Endothelial cell of hepatic sinusoid (primary cell): Measurements from ENCODE around the gene DIP2B.
"Not testable (repeated sequence)": the region's sequence is repeated elsewhere in the genome, so short reads cannot be mapped to it uniquely, and the experiment has no call there.

ENCODE experiments used
- in situ Hi-C: cut with HindIII; loops from 2 replicates; pipeline ENCODE4 v1.10.0; 2017; ENCODE audit warnings: low sequenced_read_pairs

DIP2B gene

GRCh38 chr12:50666023-50666422 is 161.2 kb downstream of the DIP2B start:
- in situ Hi-C loops, result no loop called here

GRCh38 chr12:50672158-50672557 is 167.4 kb downstream of the DIP2B start:
- in situ Hi-C loops, result no loop called here

- in situ Hi-C loops, result no loop called here
Measured at GRCh38 chr12:50676756-50677155, 172.0 kb downstream of the DIP2B start.

- in situ Hi-C loops, result no loop called here
Measured at GRCh38 chr12:50677858-50678257, 173.1 kb downstream of the DIP2B start.

GRCh38 chr12:50678650-50679365 is 174.0 kb downstream of the DIP2B start:
- in situ Hi-C loops, result no loop called here

GRCh38 chr12:50679612-50680011 is 174.8 kb downstream of the DIP2B start:
- in situ Hi-C loops, result no loop called here

GRCh38 chr12:50681064-50681463 is 176.3 kb downstream of the DIP2B start:
- in situ Hi-C loops, result not testable (repeated sequence)

GRCh38 chr12:50685641-50686040 is 180.9 kb downstream of the DIP2B start:
- in situ Hi-C loops, result no loop called here

GRCh38 chr12:50686406-50686805 is 181.6 kb downstream of the DIP2B start:
- in situ Hi-C loops, result no loop called here

- in situ Hi-C loops, result no loop called here
Measured at GRCh38 chr12:50686976-50687375, 182.2 kb downstream of the DIP2B start.

GRCh38 chr12:50689437-50689836 is 184.7 kb downstream of the DIP2B start:
- in situ Hi-C loops, result no loop called here

GRCh38 chr12:50690925-50691324 is 186.1 kb downstream of the DIP2B start:
- in situ Hi-C loops, result loop anchor here (5.0 kb wide), 1 partner anchor 36 kb away; no protein-coding TSS in a partner anchor

GRCh38 chr12:50695961-50696360 is 191.2 kb downstream of the DIP2B start:
- in situ Hi-C loops, result loop anchor here (5.0 kb wide), 1 partner anchor 71 kb away; no protein-coding TSS in a partner anchor

- in situ Hi-C loops, result loop anchor here (5.0 kb wide), 1 partner anchor 70 kb away; no protein-coding TSS in a partner anchor
Measured at GRCh38 chr12:50696931-50697330, 192.1 kb downstream of the DIP2B start.

GRCh38 chr12:50699154-50699553 is 194.4 kb downstream of the DIP2B start:
- in situ Hi-C loops, result loop anchor here (5.0 kb wide), 1 partner anchor 68 kb away; no protein-coding TSS in a partner anchor

- in situ Hi-C loops, result loop anchor here (5.0 kb wide), 1 partner anchor 67 kb away; no protein-coding TSS in a partner anchor
Measured at GRCh38 chr12:50699940-50700339, 195.2 kb downstream of the DIP2B start.

- in situ Hi-C loops, result no loop called here
Measured at GRCh38 chr12:50706606-50707005, 201.8 kb downstream of the DIP2B start.

GRCh38 chr12:50707396-50707795 is 202.6 kb downstream of the DIP2B start:
- in situ Hi-C loops, result no loop called here

- in situ Hi-C loops, result no loop called here
Measured at GRCh38 chr12:50708631-50709030, 203.8 kb downstream of the DIP2B start.

GRCh38 chr12:50711121-50711520 is 206.3 kb downstream of the DIP2B start:
- in situ Hi-C loops, result no loop called here

- in situ Hi-C loops, result no loop called here
Measured at GRCh38 chr12:50715174-50715573, 210.4 kb downstream of the DIP2B start.

- in situ Hi-C loops, result no loop called here
Measured at GRCh38 chr12:50718760-50719159, 214.0 kb downstream of the DIP2B start.

GRCh38 chr12:50720085-50720484 is 215.3 kb downstream of the DIP2B start:
- in situ Hi-C loops, result no loop called here
